NCI-H82 treated with DMSO at 0.1 percent for 48 hours (cell line): ENCODE measurements around the gene SEC24D.

Source experiments
- DNase-seq: peaks from one replicate; lab custom pipeline; 2025; ENCODE audit not compliant: unreplicated experiment; lab: John Stamatoyannopoulos, UW

The SEC24D gene

DNA sequence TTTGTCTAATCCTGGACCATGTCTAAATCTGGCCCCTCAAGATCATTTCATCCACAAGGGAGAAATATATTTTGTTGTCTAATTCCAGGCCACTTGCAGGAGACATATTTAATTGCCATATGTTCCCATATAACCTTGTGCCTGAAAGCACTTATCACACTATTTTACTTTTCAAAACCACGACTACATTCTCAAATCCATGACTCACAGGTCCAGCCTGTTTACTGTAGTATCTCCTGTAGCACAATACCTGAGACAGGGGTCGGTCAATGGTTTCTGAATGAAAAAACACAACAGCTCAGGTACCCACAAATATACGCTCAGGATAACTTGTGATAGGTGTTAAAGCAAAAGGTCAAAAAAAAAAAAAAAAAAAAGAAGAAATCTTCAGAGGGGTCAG, 60.9 kb downstream of the SEC24D start:
- no peak for DNase-seq

DNA sequence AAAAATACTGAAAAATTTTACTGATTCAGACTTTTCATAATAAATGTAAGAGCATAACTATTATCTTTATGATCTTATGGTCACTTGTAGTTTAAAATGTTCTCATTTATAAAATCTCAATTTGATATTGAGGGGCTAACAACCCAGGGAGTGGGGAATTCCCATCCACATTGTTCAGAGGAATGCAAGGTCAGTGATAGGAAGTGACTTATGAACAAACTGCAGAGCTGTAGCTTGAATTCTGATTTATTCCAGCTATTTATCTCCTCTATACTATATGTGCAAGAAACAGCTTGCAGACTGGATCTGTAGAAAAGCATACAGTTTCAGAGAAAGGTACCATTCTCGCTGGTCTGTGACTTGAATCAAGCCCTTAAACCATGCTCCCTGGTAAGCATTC, 61.6 kb downstream of the SEC24D start:
- no peak for DNase-seq

DNA sequence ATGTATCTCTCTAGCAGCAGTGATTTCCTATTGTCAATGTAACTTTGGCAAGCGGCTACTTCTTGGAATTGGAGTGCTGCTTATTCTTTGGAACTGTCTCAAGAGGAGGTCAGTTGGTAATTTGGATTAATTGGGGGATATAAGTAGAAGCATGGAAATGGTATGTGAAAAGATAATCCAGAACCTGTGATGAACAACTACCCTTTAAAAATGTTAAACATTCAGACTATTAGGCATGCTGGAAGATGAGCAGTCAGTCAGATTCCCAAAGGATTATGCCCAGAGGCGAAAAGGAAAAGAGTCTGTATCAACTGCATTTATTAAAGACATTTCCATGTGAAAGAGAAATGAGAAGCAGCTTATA, 62.5 kb downstream of the SEC24D start:
- no peak for DNase-seq

DNA sequence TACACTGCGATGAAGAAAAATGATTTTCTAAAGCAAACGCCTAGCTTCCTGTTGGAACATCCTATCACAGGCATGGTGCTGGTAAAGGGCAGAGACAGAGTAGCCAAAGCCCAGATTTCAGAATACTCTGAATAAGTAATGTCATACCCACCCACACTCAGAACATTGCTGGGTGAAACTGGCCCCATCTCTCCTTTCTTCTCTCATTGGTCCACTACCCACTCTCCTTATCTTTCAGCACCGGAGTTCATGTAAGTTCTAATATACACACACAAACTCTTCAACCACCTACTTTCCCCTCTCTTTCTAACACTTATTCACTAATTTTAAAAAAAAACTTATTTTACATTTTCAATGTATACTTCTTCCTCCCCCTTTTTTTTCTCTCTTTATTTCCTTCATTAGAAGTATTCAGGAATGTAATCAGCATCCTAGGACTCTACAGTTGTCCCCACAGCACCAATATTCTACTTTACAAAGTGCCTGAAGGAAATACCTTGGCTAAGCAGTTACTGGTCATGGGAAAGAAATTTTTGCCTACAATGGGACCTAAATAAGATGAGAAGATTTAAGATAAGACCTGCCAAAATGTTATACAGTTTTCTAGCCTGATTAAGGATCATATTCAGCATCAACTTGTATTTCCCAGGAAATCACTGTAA, 63.0 kb downstream of the SEC24D start:
- no peak for DNase-seq

DNA sequence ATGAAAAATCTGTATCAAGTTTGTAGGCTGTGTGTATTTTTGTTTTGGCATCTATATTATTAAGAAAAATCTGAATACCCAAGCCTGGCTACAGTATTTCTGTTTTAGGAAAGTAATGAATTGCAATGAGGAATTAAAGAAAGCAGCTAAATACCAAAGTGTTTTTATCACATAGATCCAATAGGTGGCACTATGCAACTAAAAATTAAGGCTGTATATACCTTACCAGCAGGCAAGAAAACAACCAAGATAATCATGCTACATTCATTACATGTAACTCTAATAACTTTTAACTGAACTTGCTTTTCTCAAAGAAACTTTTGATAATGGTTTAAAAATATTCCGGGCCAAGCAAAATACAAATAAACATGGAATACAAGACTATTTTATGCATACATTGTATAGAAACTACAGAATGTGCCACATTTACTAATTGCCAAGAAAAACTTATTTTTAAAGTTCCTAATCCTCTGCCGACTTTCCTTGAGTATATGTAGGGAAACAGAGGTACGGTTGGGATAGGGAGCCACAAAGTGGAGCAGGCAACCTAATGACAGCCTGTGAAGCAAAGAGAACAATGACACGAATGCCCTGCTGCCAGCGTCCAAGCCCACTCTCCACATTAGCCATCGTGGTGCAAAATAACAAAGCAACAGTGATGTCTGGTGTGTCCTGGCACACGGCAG, 63.7 kb downstream of the SEC24D start:
- DNase-seq = peak; percentile 3

DNA sequence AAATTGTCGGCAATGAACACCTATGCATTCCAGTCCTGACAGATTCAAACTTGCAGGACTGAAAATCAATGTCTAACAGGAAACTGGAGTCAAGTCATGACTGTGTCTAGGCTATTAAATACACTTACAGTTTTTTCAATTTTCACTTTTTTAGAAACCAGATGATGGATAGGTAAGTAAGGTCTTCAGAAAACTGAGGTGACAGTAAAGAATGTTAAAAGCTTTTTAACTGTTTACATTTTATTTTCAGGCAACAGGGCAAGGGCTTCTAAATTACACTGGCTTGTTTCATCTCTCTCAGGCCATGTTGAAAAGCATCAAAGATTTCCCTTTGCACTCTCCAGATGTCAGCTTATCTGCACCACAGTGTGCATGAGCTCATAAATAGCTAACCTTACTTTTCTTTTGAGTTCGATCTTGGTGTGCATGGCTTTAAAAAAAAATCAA, 65.2 kb downstream of the SEC24D start:
- no peak for DNase-seq

DNA sequence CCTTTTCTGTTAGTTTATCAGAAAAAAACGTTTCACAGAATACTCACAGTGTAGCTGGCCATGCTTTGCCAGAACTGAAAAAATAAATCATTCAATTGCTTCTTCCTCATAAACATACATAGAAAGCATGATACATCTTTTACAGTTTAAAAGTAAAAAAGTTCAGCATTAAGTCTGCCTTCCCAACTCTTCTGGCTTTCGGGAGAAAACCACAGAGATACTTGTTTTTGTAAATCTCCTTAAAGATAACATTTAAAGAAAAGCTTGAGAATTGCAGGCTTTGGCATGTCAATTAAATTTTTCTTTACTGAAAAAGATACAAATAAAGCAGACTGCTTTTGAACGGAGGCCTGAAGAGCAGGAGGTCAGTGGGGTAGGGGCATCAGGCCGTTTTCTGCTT, 66.8 kb downstream of the SEC24D start:
- DNase-seq = no peak

DNA sequence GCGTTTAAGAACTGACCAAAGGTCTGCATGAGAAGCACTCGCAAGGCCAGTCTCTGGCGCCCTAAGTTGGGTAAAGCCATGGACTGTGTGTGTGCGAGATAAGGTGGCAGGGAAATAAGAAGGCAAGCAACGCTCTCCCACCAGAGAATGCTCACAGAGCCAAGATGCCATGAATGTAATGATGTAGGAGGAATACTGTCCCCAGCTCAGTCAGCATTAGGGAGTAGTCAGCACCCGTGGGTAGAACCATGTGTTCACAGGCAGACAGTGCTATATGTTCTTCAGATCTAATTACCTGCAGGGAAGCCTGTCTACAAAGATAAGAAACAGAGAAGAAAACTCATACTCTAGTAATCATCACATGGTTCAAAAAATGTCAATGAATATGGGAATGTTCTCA, 68.8 kb downstream of the SEC24D start:
- DNase-seq = no peak

DNA sequence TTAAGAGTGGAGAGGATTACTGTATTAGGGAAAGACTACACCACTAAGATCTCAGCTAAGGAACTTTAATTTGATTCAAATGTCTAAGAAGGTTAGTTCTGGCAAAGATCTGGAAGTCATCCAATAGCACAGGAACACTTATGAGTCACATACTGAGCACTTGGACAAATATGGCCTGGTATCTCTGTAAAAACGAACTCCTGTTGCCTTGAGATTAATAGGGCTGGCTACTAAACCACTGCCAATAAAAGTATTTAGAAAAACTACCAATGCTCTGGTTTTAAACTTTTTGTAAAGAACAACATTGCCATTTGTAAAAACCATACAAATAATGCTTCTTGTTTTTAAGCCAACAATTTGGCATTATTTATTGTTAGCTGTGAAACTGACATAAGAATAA, 70.5 kb downstream of the SEC24D start:
- peak; percentile 90 for DNase-seq

DNA sequence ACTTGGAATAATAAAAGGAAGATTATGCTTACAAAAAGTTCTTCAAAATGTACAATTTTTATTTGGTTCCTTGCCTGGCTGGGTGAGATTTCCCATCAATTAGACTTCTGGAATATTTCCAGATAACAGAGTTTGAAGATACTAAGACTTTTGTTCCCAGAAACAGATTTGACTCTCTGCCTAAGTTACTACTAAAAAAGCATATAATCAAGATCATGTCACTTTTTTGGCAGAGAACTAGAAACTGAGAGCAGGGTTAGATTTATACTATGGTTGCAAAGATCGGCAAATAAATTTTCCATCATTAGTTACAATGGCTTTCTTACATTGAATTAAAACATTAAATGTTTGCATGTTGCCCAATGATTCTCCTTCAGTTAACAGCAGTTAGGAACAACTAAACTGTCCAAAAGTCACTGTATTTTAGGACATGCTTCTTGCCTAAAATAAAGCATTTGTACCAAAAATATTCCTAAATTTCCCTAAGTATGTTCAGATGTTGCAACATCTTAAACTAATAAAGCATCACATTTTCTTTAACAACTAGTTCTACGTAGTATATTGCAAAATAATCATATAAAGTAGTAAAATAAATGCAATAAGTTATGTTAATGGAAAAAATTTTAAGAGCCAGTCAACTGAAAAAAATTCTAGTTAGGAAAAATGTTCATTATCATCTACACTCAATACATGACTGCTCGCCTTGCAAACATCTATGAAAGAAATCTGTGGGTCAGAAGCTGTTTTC, 73.0 kb downstream of the SEC24D start:
- DNase-seq = no peak

DNA sequence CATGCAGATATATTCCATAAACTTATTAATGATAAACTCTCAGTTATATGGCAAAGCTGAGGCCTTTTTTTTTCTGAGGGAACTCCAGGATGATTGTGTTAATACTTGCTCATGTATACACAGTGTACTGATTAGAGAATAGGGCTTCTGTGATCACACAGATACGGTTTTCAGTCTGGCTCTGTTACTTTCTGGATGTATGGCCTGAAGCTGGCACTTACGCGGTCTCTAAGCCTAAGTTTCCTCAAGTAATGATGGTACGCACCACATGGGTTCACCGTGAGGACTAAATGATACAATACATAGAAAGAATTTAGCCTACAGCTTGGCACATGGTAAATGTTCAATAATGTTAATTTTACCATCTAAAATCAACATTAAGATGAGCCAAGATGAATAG, 73.8 kb downstream of the SEC24D start:
- DNase-seq = no peak

DNA sequence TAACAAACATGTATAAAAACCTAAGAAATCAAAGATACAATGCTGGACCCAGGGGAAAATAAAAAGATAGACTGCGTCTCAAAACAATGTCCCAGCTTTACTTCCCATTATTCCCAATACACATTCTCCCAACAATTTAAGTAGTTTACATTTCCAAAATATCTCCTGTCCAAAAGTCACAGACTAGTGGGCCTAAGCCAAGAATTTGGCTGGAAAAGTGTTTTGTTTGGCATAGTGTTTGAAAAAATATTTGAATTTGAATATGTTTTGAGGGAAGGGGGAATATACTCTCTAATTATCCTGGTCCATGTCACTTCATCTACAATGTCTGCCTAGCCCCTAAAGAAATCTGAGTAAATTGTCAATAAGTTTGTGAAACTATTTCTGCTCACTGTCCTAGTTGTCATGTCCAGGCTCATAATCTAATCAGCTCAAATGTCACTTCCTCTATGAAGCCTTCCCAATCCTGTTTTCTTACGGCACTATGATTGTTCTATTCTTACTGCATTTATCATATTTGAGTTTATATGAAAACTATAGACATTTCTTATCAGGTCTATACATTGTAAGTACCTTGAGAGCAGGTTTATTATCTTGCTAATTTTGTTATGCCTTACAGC, 74.4 kb downstream of the SEC24D start:
- no peak for DNase-seq

DNA sequence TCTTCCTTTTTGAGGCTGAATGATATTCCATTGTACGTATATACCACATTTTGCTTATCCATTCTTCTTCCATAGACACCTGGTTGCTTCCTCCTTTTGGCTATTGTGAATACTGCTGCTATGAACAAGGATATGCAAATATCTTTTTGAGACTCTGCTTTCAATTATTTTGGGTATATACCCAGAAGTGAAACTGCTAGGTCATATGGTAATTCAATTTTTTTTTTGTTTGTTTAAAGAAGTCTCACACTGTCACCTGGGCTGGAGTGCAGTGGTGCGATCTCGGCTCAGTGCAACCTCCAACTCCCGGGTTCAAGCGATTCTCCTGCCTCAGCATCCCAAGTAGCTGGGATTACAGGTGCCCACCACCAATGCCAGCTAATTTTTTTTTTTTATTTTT, 75.4 kb downstream of the SEC24D start:
- DNase-seq = no peak

DNA sequence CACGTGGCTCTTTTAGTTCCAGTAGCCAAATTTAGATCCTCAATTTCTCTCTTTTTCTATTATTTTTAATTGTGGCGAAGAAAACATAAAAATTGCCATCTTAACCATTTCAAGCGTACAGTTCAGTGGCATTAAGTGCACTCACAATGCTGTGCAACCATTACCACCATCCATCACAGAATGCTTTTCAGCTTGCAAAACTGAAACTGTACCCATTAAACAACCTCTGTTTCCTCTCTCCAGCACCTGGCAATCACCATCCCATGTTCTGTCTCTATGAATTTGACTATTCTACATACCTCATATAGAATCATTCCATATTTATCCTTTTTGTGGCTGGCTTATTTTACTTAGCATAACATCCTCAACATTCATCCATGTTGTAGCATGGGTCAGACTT, 75.8 kb downstream of the SEC24D start:
- no peak for DNase-seq

DNA sequence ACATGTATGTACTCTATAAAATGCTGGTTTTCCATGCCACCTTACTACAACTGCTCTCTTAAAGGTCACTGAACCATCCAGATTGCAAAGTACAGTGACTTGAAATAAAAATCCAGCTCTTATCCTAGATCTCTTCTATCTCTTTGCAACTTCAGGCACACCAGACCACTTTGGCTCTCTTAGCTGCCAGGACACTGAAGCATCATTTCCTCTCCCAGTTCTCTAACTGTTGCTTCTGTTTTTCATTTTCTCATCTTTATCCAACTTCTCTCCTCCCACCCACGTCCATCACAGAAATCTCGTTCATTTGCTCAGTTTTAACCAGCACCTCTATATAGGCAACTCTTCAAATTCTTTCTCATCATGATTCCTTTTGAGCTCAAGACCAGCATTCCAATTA, 76.4 kb downstream of the SEC24D start:
- DNase-seq = no peak

DNA sequence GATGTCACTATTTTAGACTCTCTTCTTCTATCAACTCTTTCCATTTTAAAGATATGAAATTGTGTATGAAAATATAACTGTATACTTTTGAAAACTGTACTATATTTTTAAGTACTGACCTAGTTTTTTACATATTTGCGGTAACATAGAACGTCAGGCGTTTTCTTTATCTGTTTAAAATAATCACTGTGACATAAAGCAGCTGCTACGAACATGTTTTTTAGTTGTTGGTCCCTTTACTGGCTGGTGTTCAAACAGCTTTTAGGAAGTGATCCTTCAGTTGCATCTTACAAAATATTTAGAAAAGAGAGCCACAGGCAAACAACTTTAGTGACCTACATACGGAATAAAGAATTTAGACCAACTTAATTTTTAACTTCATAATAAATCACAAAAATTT, 77.6 kb downstream of the SEC24D start:
- no peak for DNase-seq

DNA sequence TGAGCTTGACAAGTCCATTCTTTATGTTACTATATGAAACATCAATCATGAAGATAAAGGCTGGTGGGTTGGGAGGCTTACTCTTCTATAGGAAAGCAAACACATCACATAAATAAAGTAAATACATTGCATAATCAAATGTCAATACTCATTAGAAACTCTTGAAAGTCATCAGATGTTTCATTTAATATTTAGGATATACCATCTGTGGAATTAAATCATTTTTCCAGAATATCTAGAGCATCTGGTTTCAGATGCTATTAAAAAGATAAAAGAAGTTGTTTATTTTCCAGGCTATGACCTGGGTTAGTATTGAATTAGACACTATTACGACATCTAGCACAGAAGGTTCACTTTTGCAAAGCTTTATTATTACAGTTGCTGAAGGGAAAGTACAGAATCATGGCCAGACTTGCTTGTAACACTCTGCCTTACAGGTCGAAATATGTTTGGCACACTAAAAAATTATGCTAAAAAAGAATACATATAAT, 78.1 kb downstream of the SEC24D start:
- DNase-seq = no peak

DNA sequence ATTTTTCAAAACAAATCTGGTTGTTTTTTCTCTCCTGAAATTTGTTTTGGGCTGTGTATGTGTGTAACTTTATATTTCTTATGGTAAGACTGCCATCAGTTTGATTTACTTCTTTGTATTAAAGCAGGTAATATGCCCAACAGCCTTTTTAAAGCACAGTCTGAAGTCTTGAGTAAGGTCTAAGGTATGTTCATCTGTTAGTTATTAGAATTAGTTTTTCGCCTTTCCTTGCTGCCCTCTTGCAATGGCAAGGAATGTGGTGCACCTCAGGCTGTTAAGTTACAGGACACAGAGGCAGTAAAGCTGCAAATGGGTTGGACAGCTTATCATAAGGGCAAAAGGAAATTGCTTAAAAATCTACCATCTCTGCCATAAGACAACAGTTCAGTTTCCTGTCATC, 79.0 kb downstream of the SEC24D start:
- no peak for DNase-seq

DNA sequence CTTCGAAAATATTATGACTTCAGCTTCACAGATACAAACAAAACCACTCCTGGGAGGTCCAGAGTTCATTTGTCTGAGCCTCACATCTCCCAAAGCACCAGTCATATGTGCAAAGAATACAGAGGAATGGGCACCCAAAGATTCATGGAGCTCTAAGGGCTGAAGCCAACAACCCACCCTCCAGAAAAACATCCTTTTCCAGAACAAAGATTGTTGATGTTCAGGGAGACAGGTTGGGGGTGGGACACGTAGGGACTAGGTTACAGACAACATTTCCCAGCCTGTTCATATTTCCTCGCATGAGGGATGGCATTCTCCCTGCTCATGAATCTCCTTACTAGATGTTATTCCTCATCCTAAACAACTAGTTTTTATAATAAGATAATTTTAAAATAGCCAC, 79.5 kb downstream of the SEC24D start:
- no peak for DNase-seq

DNA sequence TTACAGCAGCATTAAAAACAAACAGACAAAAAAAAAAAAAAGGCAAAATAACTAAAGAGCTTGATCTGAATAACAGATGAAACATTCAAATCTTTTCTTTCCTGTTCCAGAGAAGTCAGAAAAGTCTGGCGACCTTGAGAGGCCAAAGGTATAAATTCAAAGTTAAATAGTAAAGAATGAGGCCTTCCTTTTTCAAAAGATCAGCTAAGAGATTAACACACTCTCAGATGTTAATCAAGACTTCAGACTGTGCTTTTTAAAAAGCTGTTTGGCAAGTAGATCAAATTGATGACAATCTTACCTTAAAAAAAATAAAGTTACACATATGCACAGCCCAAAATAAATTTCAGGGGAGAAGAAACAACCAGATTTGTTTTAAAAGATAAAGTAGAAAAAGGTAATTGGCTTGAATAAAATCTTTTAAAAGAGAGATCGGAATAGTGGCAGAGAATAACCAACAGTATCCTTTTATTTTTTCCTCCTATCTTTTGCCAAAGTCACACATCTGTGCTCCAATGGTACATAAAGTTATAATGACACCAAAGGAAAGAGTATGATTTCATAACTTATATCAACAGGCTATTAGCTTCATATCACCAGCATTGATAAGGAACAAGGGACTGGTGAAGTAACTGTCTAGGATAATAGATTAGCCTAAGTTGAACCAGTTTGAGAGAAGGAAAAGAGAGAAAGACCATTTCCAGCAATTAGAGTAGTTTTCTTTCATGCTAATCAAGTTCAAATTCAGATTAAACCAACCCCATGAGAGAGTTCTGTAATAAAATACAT, 80.3 kb downstream of the SEC24D start:
- no peak for DNase-seq

DNA sequence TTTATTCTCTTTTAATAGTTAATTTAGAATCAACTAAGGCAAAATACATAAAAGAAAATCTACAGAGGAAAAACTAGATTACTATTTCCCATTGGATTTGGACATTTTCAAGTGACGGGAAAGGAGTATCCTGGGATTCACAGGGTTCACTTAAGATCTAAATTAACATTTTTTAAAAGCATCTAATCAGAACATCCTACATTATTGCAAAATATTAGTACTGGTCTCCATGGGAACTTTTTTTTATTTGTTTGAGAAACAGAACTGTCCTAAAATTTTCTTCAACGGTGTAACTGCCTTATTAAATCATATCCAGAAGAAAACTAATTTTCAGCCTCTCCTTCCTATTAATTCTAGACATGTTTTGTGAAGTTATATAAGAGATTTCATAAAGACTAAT, 81.0 kb downstream of the SEC24D start:
- DNase-seq = no peak
